B cell (primary cell): Measurements from ENCODE around the gene SLC25A48. TPM values are rescaled to one million over a fixed set of nuclear protein-coding genes. Genes with fewer than 3 reads are reported as not detected.

ENCODE experiments used
- ATAC-seq: fragments of 200-7000 bp; cut with Tn5 transposase; one replicate; pipeline ENCODE4 v1.10.0; 2021; ENCODE audit warnings: low read depth, mild to moderate bottlenecking, moderate number of reproducible peaks, moderate library complexity
- CTCF ChIA-PET: fragments of 350-600 bp; sonication (Branson Sonifier 250); formaldehyde crosslinking; loops from one replicate; lab custom pipeline; 2021; ENCODE audit warnings: antibody characterized with exemption, inconsistent platforms; lab: Charles Lee
- POLR2A ChIA-PET: fragments of 350-600 bp; sonication (Branson Sonifier 250); formaldehyde crosslinking; loops from one replicate; lab custom pipeline; 2021; ENCODE audit warnings: antibody characterized with exemption; lab: Charles Lee
- DNase-seq: peaks from one replicate; pipeline ENCODE4 v3.0.0; 2013
- H2AFZ ChIP-seq: 2 replicates; pipeline ENCODE4 v1.6.1; 2012; ENCODE audit warnings: mild to moderate bottlenecking, low read depth, low read length; ENCODE audit not compliant: insufficient read depth, poor library complexity, severe bottlenecking
- H3K27ac ChIP-seq, 2 donors: 1 replicate in 1 of 2; 2 replicates in 1 of 2; pipeline ENCODE4 v1.5.1; 2012 to 2013; ENCODE audit warnings: low read length in 2 of 2, mild to moderate bottlenecking in 2 of 2, moderate library complexity in 1 of 2
- H3K27me3 ChIP-seq, 4 experiments: fragments of 200-600 bp in 1 of 4; sonication (generic) in 1 of 4; replicated peaks in 1 of 4; 1 replicate in 2 of 4; 2 replicates in 2 of 4; pipeline versions ENCODE4 v1.6.1 to v1.7.0; 2013 to 2016; ENCODE audit warnings: low read length in 3 of 4, mild to moderate bottlenecking in 2 of 4, mixed read lengths in 1 of 4, moderate library complexity in 1 of 4; ENCODE audit not compliant: insufficient read depth in 4 of 4, control insufficient read depth in 3 of 4; ENCODE audit errors: control extremely low read depth in 1 of 4
- H3K36me3 ChIP-seq, 2 experiments: replicated peaks in 1 of 2; 1 replicate in 1 of 2; 2 replicates in 1 of 2; pipeline versions ENCODE4 v1.6.1 to v1.7.1; 2013; ENCODE audit warnings: low read length in 1 of 2; ENCODE audit not compliant: insufficient read depth in 2 of 2, control insufficient read depth in 1 of 2; ENCODE audit errors: control extremely low read depth in 1 of 2, extremely low read depth in 1 of 2
- H3K4me1 ChIP-seq, 2 donors: fragments of 200-600 bp in 1 of 2; sonication (generic) in 1 of 2; 1 replicate in 1 of 2; 2 replicates in 1 of 2; pipeline versions ENCODE4 v1.5.1 to v1.6.1; 2013 to 2017; ENCODE audit warnings: low read length in 2 of 2; ENCODE audit not compliant: control insufficient read depth in 2 of 2, insufficient read depth in 2 of 2
- H3K4me2 ChIP-seq: replicated peaks from 2 replicates; pipeline ENCODE3; 2012; ENCODE audit warnings: mild to moderate bottlenecking, low read depth, low read length; ENCODE audit not compliant: poor library complexity, severe bottlenecking
- H3K4me3 ChIP-seq, 5 experiments: fragments of 200-600 bp in 1 of 5; sonication (generic) in 1 of 5; 1 replicate in 3 of 5; 2 replicates in 2 of 5; pipeline versions ENCODE4 v1.5.1 to v1.7.0; 2011 to 2016; ENCODE audit warnings: low read length in 4 of 5, mild to moderate bottlenecking in 4 of 5, low read depth in 2 of 5, control low read depth in 1 of 5, moderate library complexity in 1 of 5; ENCODE audit not compliant: insufficient read depth in 1 of 5; ENCODE audit errors: control extremely low read depth in 1 of 5, extremely low read depth in 1 of 5
- H3K79me2 ChIP-seq: fragments of 200-600 bp; sonication (generic); one replicate; pipeline ENCODE4 v1.6.0; 2016; ENCODE audit warnings: low read length; ENCODE audit not compliant: control insufficient read depth, insufficient read depth
- H3K9ac ChIP-seq: fragments of 200-600 bp; sonication (generic); 2 replicates; pipeline ENCODE4 v1.6.1; 2017; ENCODE audit warnings: mild to moderate bottlenecking, low read length, moderate library complexity
- H3K9me3 ChIP-seq, 3 donors: one replicate each; pipeline versions ENCODE4 v1.6.1 to v1.7.1; 2013; ENCODE audit warnings: low read length in 2 of 3; ENCODE audit not compliant: control insufficient read depth in 2 of 3, insufficient read depth in 1 of 3; ENCODE audit errors: control extremely low read depth in 1 of 3
- H4K20me1 ChIP-seq: 2 replicates; pipeline ENCODE4 v1.6.0; 2012; ENCODE audit warnings: mild to moderate bottlenecking, low read length; ENCODE audit not compliant: insufficient read depth, control insufficient read depth, poor library complexity, severe bottlenecking
- H3K27ac Mint-ChIP-seq: one replicate; pipeline ENCODE4 v1.8.0; 2021; ENCODE audit warnings: mixed read lengths
- H3K27me3 Mint-ChIP-seq: one replicate; pipeline ENCODE4 v1.8.0; 2021; ENCODE audit warnings: mixed read lengths
- H3K4me1 Mint-ChIP-seq: one replicate; pipeline ENCODE4 v1.8.0; 2021; ENCODE audit warnings: mixed read lengths
- H3K4me3 Mint-ChIP-seq: one replicate; pipeline ENCODE4 v1.8.0; 2021; ENCODE audit warnings: mixed read lengths
- H3K9me3 Mint-ChIP-seq: one replicate; pipeline ENCODE4 v1.8.0; 2022; ENCODE audit warnings: mixed read lengths; ENCODE audit not compliant: insufficient read depth
- EZH2 ChIP-seq: IDR thresholded peaks from 2 replicates; pipeline ENCODE4 v1.6.1; 2012; ENCODE audit warnings: borderline replicate concordance, low read depth, mild to moderate bottlenecking, moderate library complexity, low read length; ENCODE audit not compliant: insufficient read depth, poor library complexity, severe bottlenecking
- WGBS: methylation state at CpG from one replicate; pipeline ENCODE4 v1.1.5; 2013; ENCODE audit warnings: missing lambda C conversion rate; ENCODE audit not compliant: insufficient coverage; 5-methylcytosine and 5-hydroxymethylcytosine counted together
- intact Hi-C: fragments of 100-400 bp; cut with micrococcal nuclease; formaldehyde crosslinking; loops from one replicate; pipeline ENCODE4 v1.10.0; 2022
- polyA plus RNA-seq: library from polyadenylated mRNA; depleted of rRNA; stranded (reverse); fragments of >200 nt; gene quantifications from 2 replicates; pipeline ENCODE4 v1.2.3, GENCODE V29; 2012
- total RNA-seq, 2 donors: library from RNA; stranded (reverse); fragments of 120-200 nt in 1 of 2; gene quantifications; 1 replicate in 1 of 2; 2 replicates in 1 of 2; pipeline versions ENCODE4 v1.2.3 to v1.2.4, GENCODE V29; 2013 to 2022
- TF ChIP-seq, protein P1 (sequence below): fragments of 200-600 bp; IDR thresholded peaks from one replicate; pipeline ENCODE4 v1.8.0; 2022; ENCODE audit warnings: antibody characterized with exemption, mild to moderate bottlenecking

Gene SLC25A48
- total and polyA plus RNA-seq, 2 donors (not counting 1 experiment from before 2014, with no cell fraction given), result not detected

DNA sequence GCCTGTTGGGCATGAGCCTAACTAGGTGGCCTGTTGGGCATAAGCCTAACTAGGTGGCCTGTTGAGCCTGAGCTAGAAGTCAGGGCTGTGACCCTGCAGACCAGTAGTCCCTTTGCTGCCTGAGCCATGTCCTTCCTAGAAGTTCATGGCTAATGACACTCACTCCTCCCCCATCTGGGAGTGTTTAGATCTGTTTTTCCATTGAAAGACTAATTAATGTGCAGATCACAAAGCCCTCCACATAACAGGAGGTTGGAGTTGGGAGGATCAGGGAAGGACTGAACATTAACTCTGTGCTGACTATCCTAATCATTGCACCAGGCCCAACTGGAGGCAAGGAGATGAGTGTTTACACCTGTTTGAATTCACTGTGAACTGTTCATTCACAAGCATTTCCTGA is 27.6 kb downstream of the SLC25A48 start:
- H3K27ac Mint-ChIP-seq, result no peak overlapping the region
- Histone ChIP-seq H4K20me1 (no peaks in the 10 kb centered on the region), H3K79me2 (no peaks in the 10 kb centered on the region), H3K4me3 (no peak overlapping the region), H3K27me3 (no peaks in the 10 kb centered on the region), H3K4me2 (no peak overlapping the region), H2AFZ (no peak overlapping the region), H3K9ac (no peak overlapping the region), H3K9me3 (peaks cover 0 to 5% (median 0%) of the 10 kb centered on the region in 3 donors), H3K27ac (no peak overlapping the region), H3K36me3 (no peaks in the 10 kb centered on the region), H3K4me1 (no peaks in the 10 kb centered on the region)
- no peak overlapping the region for H3K4me3 Mint-ChIP-seq
- CTCF ChIA-PET, result no interaction called here
- no peaks in the 10 kb centered on the region for H3K4me1 Mint-ChIP-seq
- intact Hi-C loops, result no loop called here
- POLR2A ChIA-PET, result no interaction called here
- ATAC-seq, result no peak
- no peak for DNase-seq
- TF ChIP-seq EZH2, result no peak
- TF ChIP-seq, protein P1, sequence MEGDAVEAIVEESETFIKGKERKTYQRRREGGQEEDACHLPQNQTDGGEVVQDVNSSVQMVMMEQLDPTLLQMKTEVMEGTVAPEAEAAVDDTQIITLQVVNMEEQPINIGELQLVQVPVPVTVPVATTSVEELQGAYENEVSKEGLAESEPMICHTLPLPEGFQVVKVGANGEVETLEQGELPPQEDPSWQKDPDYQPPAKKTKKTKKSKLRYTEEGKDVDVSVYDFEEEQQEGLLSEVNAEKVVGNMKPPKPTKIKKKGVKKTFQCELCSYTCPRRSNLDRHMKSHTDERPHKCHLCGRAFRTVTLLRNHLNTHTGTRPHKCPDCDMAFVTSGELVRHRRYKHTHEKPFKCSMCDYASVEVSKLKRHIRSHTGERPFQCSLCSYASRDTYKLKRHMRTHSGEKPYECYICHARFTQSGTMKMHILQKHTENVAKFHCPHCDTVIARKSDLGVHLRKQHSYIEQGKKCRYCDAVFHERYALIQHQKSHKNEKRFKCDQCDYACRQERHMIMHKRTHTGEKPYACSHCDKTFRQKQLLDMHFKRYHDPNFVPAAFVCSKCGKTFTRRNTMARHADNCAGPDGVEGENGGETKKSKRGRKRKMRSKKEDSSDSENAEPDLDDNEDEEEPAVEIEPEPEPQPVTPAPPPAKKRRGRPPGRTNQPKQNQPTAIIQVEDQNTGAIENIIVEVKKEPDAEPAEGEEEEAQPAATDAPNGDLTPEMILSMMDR, result no peak
- H3K9me3 Mint-ChIP-seq, result no peaks in the 10 kb centered on the region
- H3K27me3 Mint-ChIP-seq, result peaks cover 3% of the 10 kb centered on the region

DNA sequence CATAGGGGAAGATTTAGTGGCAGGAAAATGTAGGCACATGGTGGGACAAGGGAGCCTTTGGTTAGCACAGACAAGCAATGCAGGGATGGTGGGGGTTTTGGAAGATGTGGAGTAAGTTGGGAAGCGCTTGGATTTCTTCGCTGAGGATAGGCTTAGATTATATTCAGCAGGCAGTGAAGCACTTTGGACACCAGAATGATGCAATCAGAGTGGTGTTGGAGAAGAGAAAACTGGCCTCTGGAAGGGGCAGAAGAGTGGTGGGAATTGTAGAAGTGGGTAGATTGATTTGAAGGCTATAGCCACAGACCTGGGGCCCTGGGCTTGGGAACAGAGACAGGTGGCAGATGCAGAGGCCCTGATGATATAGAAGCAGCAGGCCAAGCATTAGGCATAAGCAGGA is 28.3 kb downstream of the SLC25A48 start:
- Histone ChIP-seq H3K79me2 (no peaks in the 10 kb centered on the region), H3K27ac (no peak overlapping the region), H3K36me3 (no peaks in the 10 kb centered on the region), H4K20me1 (no peaks in the 10 kb centered on the region), H3K4me3 (no peak overlapping the region), H3K9ac (no peak overlapping the region), H3K9me3 (peaks cover 0 to 5% (median 0%) of the 10 kb centered on the region in 3 donors), H2AFZ (no peak overlapping the region), H3K27me3 (no peaks in the 10 kb centered on the region), H3K4me1 (no peaks in the 10 kb centered on the region), H3K4me2 (no peak overlapping the region)
- Mint-ChIP-seq H3K27ac (no peak overlapping the region), H3K4me1 (no peaks in the 10 kb centered on the region), H3K27me3 (peaks cover 3% of the 10 kb centered on the region), H3K4me3 (no peak overlapping the region), H3K9me3 (no peaks in the 10 kb centered on the region)
- POLR2A ChIA-PET, result no interaction called here
- ATAC-seq, result no peak
- 94% methylated on average over 2 of the region's 2 CpGs for WGBS
- intact Hi-C loops, result no loop called here
- TF ChIP-seq, protein P1, result no peak
- TF ChIP-seq EZH2, result no peak
- no peak for DNase-seq
- CTCF ChIA-PET, result no interaction called here
